Spleen (tissue), 11 donors: ENCODE results near the gene MUC20. TPM values are rescaled to one million over a fixed set of nuclear protein-coding genes. Genes with fewer than 3 reads are reported as not detected.
"Not testable (repeated sequence)": the region's sequence is repeated elsewhere in the genome, so short reads cannot be mapped to it uniquely, and the experiment has no call there.

Source experiments
- DNase-seq: peaks from one replicate; pipeline ENCODE4 v3.0.0-alpha.2; 2020
- H3K27ac ChIP-seq, 8 donors: fragments of 200-600 bp; sonication (generic) in 7 of 8; 1 replicate in 4 of 8; 2 replicates in 4 of 8; pipeline versions ENCODE4 v1.5.0 to v1.8.0; 2016 to 2021; ENCODE audit warnings: inconsistent platforms in 4 of 8, mild to moderate bottlenecking in 4 of 8, moderate library complexity in 1 of 8
- H3K27me3 ChIP-seq, 7 donors: fragments of 200-600 bp; sonication (generic) in 6 of 7; replicated peaks in 1 of 7; 1 replicate in 4 of 7; 2 replicates in 3 of 7; pipeline versions ENCODE4 v1.5.0 to v1.8.0; 2016 to 2021; ENCODE audit warnings: inconsistent platforms in 3 of 7, mild to moderate bottlenecking in 1 of 7
- H3K36me3 ChIP-seq, 6 donors: fragments of 200-600 bp; sonication (generic) in 5 of 6; 1 replicate in 4 of 6; 2 replicates in 2 of 6; pipeline versions ENCODE4 v1.5.0 to v1.8.0; 2016 to 2021; ENCODE audit warnings: inconsistent platforms in 2 of 6
- H3K4me1 ChIP-seq, 6 donors: fragments of 200-600 bp; sonication (generic) in 5 of 6; 1 replicate in 3 of 6; 2 replicates in 3 of 6; pipeline versions ENCODE4 v1.5.0 to v1.8.0; 2016 to 2021; ENCODE audit warnings: inconsistent platforms in 3 of 6
- H3K4me3 ChIP-seq, 8 donors: fragments of 200-600 bp; sonication (generic) in 7 of 8; 1 replicate in 4 of 8; 2 replicates in 4 of 8; pipeline versions ENCODE4 v1.5.0 to v1.8.0; 2016 to 2021; ENCODE audit warnings: inconsistent platforms in 4 of 8, mild to moderate bottlenecking in 4 of 8, moderate library complexity in 2 of 8
- H3K9me3 ChIP-seq, 8 donors: fragments of 200-600 bp; sonication (generic) in 7 of 8; 1 replicate in 4 of 8; 2 replicates in 4 of 8; pipeline versions ENCODE4 v1.5.0 to v1.8.0; 2016 to 2021; ENCODE audit warnings: inconsistent platforms in 4 of 8
- CTCF ChIP-seq, 11 experiments: fragments of 200-600 bp in 7 of 11; fragments of 450-650 bp in 4 of 11; sonication (generic) in 4 of 11; IDR thresholded peaks in 8 of 11; conservative IDR thresholded peaks in 3 of 11; 1 replicate in 7 of 11; 2 replicates in 4 of 11; pipeline versions ENCODE4 v1.4.0 to v1.8.0; 2016 to 2021; ENCODE audit warnings: antibody characterized with exemption in 11 of 11, inconsistent platforms in 4 of 11, mild to moderate bottlenecking in 1 of 11
- POLR2A ChIP-seq, 3 donors: fragments of 450-650 bp; IDR thresholded peaks; one replicate each; pipeline ENCODE4 v1.5.1; 2017; ENCODE audit warnings: antibody characterized with exemption in 3 of 3, mild to moderate bottlenecking in 1 of 3
- WGBS, 5 donors: extraction: QIAGEN DNeasy Blood & Tissue Kit in 3 of 5; methylation state at CpG; one replicate each; pipeline versions ENCODE4 v1.1.5 to v1.1.7; 2013 to 2018; 5-methylcytosine and 5-hydroxymethylcytosine counted together
- intact Hi-C: fragments of 100-400 bp; cut with DNase I; formaldehyde crosslinking; loops from one replicate; pipeline ENCODE4 v1.15.0; 2023; ENCODE audit warnings: low total_unique reads
- polyA plus RNA-seq, 3 donors: library from polyadenylated mRNA; stranded (reverse); fragments of 200-250 nt; gene quantifications; one replicate each; pipeline ENCODE4 v1.2.1, GENCODE V29; 2013
- total RNA-seq, 7 donors: library from RNA; depleted of rRNA in 3 of 7; stranded (reverse); fragments of >200 nt in 3 of 7; fragmentation: NEBNext Ultra II Directional in 4 of 7; extraction: Animal tissue kit (Norgen Biotek cat#: 25700) in 4 of 7; gene quantifications; one replicate each; pipeline versions ENCODE4 v1.1.0 to v1.2.1, GENCODE V29; 2016 to 2021
- donor health status: healthy with polysubstance abuse.
- donor health status: DM: no; HTN: no; CAD: no; lungs with moderate emphysema.
- donor health status: DM: no; HTN: no; CAD: no.
- donor health status: Bipolar disorder and iron deficiency.
- donor health status: healthy.
- donor health status: DM: no; HTN: no; CAD: no.
- donor health status: DM: yes; HTN: yes; CAD: no.

The MUC20 gene
- total and polyA plus RNA-seq, 10 donors = 0.38 to 13.6 (median 3.2) TPM

- intact Hi-C loops = no loop called here
- 72 to 77% (median 75%) methylated on average over 7 of the region's 7 CpGs for WGBS, 5 donors
Measured at GRCh38 chr3:195718477-195718984, 2.2 kb upstream of the MUC20 start.

GRCh38 chr3:195719514-195720254, 1.1 kb upstream of the MUC20 start:
- 88 to 92% (median 92%) methylated on average over 16 of the region's 16 CpGs for WGBS, 5 donors
- DNase-seq, intact Hi-C loops: not testable (repeated sequence)

More at GRCh38 chr3:195718477-195718984, 2.2 kb upstream of the MUC20 start:
- no peaks in the 10 kb centered on the region for H3K9me3 ChIP-seq
- H3K4me3 ChIP-seq = no peak overlapping the region
- peaks cover 0 to 4% (median 0%) of the 10 kb centered on the region in 7 donors for H3K27me3 ChIP-seq
- H3K27ac ChIP-seq = no peak overlapping the region
- DNase-seq = no peak
- TF ChIP-seq CTCF (IDR thresholded peaks at IDR 0.05 in 8 of 11, conservative IDR thresholded peaks at IDR 0.05 in 3 of 11) = no peak
- TF ChIP-seq POLR2A (IDR thresholded peaks at IDR 0.05) = no peak
- H3K4me1 ChIP-seq = no peaks in the 10 kb centered on the region
- H3K36me3 ChIP-seq = peaks cover 0 to 20% (median 11%) of the 10 kb centered on the region in 6 donors

GRCh38 chr3:195722139-195722995, 1.6 kb downstream of the MUC20 start:
- DNase-seq, H3K36me3 ChIP-seq, H3K27me3 ChIP-seq, H3K9me3 ChIP-seq, intact Hi-C loops, H3K27ac ChIP-seq, H3K4me3 ChIP-seq, H3K4me1 ChIP-seq: not testable (repeated sequence)
- WGBS, 5 donors = 76 to 93% (median 88%) methylated on average over 10 to 18 of the region's 21 CpGs

More at GRCh38 chr3:195719514-195720254, 1.1 kb upstream of the MUC20 start:
- not testable (repeated sequence) for H3K27ac ChIP-seq, H3K27me3 ChIP-seq, H3K4me1 ChIP-seq, H3K9me3 ChIP-seq, H3K4me3 ChIP-seq
- H3K36me3 ChIP-seq = peaks cover 0 to 15% (median 9%) of the 10 kb centered on the region in 6 donors

GRCh38 chr3:195722996-195723345, 2.2 kb downstream of the MUC20 start:
- DNase-seq, H3K4me3 ChIP-seq, H3K9me3 ChIP-seq, H3K27me3 ChIP-seq, H3K4me1 ChIP-seq, H3K27ac ChIP-seq, H3K36me3 ChIP-seq, intact Hi-C loops: not testable (repeated sequence)
- WGBS, 5 donors = 49 to 83% (median 72%) methylated on average over 4 to 7 of the region's 9 CpGs

- DNase-seq = not testable (repeated sequence)
Measured at GRCh38 chr3:195724363-195724762, 3.6 kb downstream of the MUC20 start.

GRCh38 chr3:195725916-195726740, 5.3 kb downstream of the MUC20 start:
- H3K27me3 ChIP-seq, H3K9me3 ChIP-seq, intact Hi-C loops, H3K27ac ChIP-seq, H3K4me3 ChIP-seq, DNase-seq, H3K4me1 ChIP-seq: not testable (repeated sequence)
- H3K36me3 ChIP-seq = peaks cover 0 to 19% (median 0%) of the 10 kb centered on the region in 6 donors
- WGBS, 5 donors = 75 to 84% (median 83%) methylated on average over 30 to 32 of the region's 32 CpGs

More at GRCh38 chr3:195724363-195724762, 3.6 kb downstream of the MUC20 start:
- no CpG with 5 or more reads among the region's 13 CpGs for WGBS, 5 donors
- H3K4me1 ChIP-seq, H3K9me3 ChIP-seq, H3K27me3 ChIP-seq, H3K36me3 ChIP-seq, intact Hi-C loops, H3K27ac ChIP-seq, H3K4me3 ChIP-seq: not testable (repeated sequence)
